ENCODE measurements around the gene KICS2.

- TF ChIP-seq POLR2AphosphoS5 (IDR thresholded peaks at IDR 0.05; ENCODE audit: low read depth, low read length) (no peak), REST (IDR thresholded peaks at IDR 0.05; ENCODE audit: insufficient read depth in 1 of 2, low read depth in 2 of 2, low read length in 1 of 2) (no peak), CTCF (IDR thresholded peaks at IDR 0.05) (no peak), TCF7L2 (IDR thresholded peaks at IDR 0.05; ENCODE audit: low read depth, low read length) (no peak), SIN3A (IDR thresholded peaks at IDR 0.05; ENCODE audit: borderline replicate concordance, insufficient read depth, low read depth, low read length) (no peak)
Measured at GRCh38 chr12:64184216-64184615, 37.9 kb downstream of the KICS2 start.

Measured in Panc1 (cell line).